ENCODE data around the gene GABRD.

GABRD gene

DNA sequence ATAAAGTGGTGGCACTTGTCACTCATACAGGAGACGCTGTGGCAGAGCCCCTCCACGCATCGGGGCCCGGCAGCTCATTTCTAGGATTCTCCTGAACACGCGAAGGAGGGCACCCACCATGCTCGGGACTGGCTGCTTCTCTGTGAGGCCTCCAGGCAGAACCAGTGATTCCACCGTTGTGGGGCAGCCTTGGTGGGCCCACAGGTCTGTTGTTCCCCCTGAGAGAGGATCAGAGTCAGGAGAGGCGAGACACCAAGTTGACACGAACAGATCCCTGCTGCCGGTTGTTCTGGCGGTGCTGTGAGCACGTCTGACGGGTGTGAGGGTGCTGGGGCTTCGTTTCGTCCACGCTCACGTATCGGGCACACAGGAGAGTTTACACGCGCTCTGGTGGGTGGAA is 57.7 kb downstream of the GABRD start:
- DNase-seq (ENCODE audit: low read depth): no peak

DNA sequence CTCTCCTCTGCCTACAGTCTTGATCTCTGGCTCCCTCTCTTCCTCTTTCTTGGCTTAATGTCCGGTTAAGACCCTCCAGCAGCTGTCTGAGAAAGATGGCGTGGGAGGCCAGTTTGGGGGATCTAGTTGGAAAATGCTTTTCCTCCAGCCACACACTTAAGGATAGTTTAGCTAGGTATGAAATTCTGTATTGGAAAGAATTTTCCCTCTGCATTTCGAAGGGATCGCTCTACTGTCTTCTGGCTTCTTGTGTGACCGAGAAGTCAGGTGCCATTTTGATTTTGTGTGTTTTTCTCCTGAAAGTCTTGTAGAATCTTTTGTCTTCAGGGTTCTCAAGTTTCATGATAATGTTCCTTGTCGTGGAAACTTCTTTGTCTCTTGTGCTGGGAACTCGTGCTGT is 59.0 kb downstream of the GABRD start:
- no peak for DNase-seq (ENCODE audit: low read depth)

DNA sequence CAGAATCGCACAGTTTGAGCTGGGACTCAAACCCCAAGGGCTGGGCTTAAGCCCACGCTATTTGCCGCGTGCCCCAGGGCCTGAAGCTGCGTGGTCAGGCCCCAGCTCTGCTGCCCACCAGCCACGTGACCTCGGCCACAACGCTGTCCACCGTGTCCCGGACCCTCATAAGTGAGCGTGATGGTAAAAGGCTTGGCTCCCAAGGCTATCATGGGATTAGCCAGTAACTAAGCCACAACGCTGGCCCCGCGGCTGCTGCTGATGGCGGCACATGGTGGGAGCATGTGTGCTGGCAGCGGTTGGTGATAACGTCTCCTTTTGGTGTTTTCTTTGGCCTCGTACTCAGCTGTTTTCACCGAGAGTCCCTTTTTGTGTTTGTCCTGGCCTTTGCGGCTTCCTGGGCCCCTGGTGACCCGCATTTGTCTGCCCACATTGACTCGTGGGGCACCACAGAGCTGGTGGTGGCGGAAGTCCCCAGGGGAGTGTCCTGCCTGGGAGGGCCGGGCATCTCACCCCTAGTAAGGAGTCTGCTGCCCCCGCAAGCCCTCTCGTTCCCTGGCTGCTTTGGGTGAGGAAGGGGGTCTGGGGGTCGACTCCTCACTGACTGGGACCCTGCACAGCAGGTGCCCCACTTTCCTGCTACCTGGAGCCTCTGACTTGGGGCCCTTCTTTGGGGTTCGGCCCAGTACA is 60.4 kb downstream of the GABRD start:
- DNase-seq (ENCODE audit: low read depth): no peak

DNA sequence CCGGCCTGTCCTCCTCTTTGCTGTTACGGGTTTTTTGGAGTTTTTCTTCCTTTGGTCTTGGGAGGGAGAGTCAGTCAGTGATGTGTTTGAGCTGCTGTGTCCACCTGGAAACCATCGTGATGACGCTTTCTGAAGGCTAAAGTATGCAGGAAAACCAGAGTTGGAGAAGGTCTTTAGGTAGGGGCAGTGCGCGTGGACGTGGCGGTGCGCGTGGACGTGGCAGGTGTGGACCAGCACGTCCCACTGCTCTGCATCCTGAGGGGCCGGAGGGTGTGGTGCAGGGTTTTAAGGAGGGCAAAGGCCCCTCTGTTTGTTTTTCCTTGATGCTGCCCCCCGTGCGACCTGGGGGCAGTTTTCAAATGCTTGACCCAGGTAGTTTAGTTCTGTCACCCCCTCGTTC is 61.0 kb downstream of the GABRD start:
- no peak for DNase-seq (ENCODE audit: low read depth)

Measured in ELR (cell line).